Stimulated activated CD4-positive, alpha-beta T cell treated with anti-CD3 and anti-CD28 coated beads, Interleukin-4, amount 100 ng/mL, for 4 hours (primary cell): ENCODE data around the gene NTS.

Source experiments
- DNase-seq, 2 experiments: peaks; one replicate each; pipeline ENCODE4 v3.0.0-alpha.2; 2020

The NTS gene

DNA sequence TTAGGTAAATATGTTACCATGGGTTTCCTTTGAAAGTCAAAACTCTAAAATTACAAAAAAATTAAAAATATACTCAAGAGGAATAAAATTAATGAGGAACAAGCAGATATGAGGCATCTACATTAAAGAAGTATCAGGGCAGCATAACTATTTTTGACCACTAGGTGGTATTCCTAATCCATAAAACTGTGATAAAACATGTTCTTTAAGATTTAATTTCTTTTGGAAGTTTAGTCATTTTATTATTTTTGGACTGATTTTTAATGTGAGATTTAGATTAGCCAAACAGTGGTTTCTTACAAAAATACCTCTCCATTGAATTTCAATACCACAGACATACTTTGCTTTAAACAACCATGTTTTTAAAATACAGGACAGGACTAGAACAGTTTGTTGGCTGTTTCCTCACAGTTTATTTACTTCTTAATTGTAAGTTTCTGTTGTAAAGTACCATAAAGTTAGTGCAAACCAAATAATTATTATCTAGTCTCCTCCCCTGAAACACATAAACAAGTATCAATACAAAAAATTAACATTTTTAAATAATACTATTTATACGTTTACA, 49.8 kb downstream of the NTS start:
- no peak for DNase-seq

GRCh38 chr12:85927166-85927565, 53.1 kb downstream of the NTS start:
- DNase-seq = no peak
